GM12878 (cell line): ENCODE data around the gene TAX1BP1.

Experiments used
- CREB1 ChIP-seq: IDR thresholded peaks from 2 replicates; pipeline ENCODE4 v1.6.1; 2012; ENCODE audit warnings: low read depth, mild to moderate bottlenecking, inconsistent platforms
- CTCF ChIP-seq, 3 experiments: IDR thresholded peaks in 2 of 3; conservative IDR thresholded peaks in 1 of 3; 2 replicates each; pipeline ENCODE4 v1.5.1; 2011; ENCODE audit warnings: low read depth in 3 of 3, low read length in 3 of 3, mild to moderate bottlenecking in 3 of 3, control low read depth in 2 of 3, moderate library complexity in 2 of 3, inconsistent platforms in 1 of 3, mixed read lengths in 1 of 3; ENCODE audit not compliant: control insufficient read depth in 2 of 3, insufficient read depth in 1 of 3; ENCODE audit errors: extremely low read depth in 1 of 3
- EP300 ChIP-seq, 2 experiments: fragments of 150-350 bp in 1 of 2; IDR thresholded peaks; 2 replicates each; pipeline ENCODE4 v1.6.1; 2011 to 2012; ENCODE audit warnings: low read depth in 2 of 2, low read length in 2 of 2, borderline replicate concordance in 1 of 2, improper control_type of control experiment in 1 of 2, inconsistent platforms in 1 of 2; ENCODE audit not compliant: control insufficient read depth in 1 of 2
- EZH2 ChIP-seq: IDR thresholded peaks from 2 replicates; pipeline ENCODE4 v1.6.1; 2012; ENCODE audit warnings: low read depth, mild to moderate bottlenecking, control low read depth, inconsistent platforms, low read length, borderline replicate concordance; ENCODE audit not compliant: control insufficient read depth
- KDM1A ChIP-seq: fragments of 200-600 bp; sonication (generic); IDR thresholded peaks from 2 replicates; pipeline ENCODE4 v1.6.1; 2016; ENCODE audit warnings: borderline replicate concordance
- POLR2A ChIP-seq: IDR thresholded peaks from 2 replicates; pipeline ENCODE4 v1.6.1; 2011; ENCODE audit warnings: low read depth, mild to moderate bottlenecking, low read length
- POLR2AphosphoS2 ChIP-seq: IDR thresholded peaks from 2 replicates; pipeline ENCODE4 v1.6.1; 2011; ENCODE audit warnings: low read depth, mild to moderate bottlenecking, low read length, improper control_type of control experiment, moderate library complexity
- RAD21 ChIP-seq: IDR thresholded peaks from 2 replicates; pipeline ENCODE4 v1.6.1; 2011; ENCODE audit warnings: mild to moderate bottlenecking, low read depth, low read length, moderate library complexity; ENCODE audit not compliant: insufficient read depth
- RCOR1 ChIP-seq: conservative IDR thresholded peaks from 2 replicates; pipeline ENCODE4 v1.6.1; 2012; ENCODE audit warnings: low read depth, low read length, improper control_type of control experiment
- SMC3 ChIP-seq: IDR thresholded peaks from 2 replicates; pipeline ENCODE4 v1.6.1; 2011; ENCODE audit warnings: low read length, improper control_type of control experiment, borderline replicate concordance
- YY1 ChIP-seq: IDR thresholded peaks from 2 replicates; pipeline ENCODE4 v1.6.1; 2011; ENCODE audit warnings: low read depth, mild to moderate bottlenecking, low read length
- ZNF24 ChIP-seq: fragments of 450-650 bp; IDR thresholded peaks from 2 replicates; pipeline ENCODE4 v1.6.1; 2017; ENCODE audit warnings: antibody characterized with exemption, mild to moderate bottlenecking
- TF ChIP-seq, protein P1 (sequence below): fragments of 450-650 bp; IDR thresholded peaks from 2 replicates; pipeline ENCODE4 v1.6.1; 2017; ENCODE audit warnings: mild to moderate bottlenecking
- TF ChIP-seq, protein P2 (sequence below): fragments of 450-650 bp; IDR thresholded peaks from 2 replicates; pipeline ENCODE4 v1.6.1; 2016; ENCODE audit warnings: mild to moderate bottlenecking

DNA sequence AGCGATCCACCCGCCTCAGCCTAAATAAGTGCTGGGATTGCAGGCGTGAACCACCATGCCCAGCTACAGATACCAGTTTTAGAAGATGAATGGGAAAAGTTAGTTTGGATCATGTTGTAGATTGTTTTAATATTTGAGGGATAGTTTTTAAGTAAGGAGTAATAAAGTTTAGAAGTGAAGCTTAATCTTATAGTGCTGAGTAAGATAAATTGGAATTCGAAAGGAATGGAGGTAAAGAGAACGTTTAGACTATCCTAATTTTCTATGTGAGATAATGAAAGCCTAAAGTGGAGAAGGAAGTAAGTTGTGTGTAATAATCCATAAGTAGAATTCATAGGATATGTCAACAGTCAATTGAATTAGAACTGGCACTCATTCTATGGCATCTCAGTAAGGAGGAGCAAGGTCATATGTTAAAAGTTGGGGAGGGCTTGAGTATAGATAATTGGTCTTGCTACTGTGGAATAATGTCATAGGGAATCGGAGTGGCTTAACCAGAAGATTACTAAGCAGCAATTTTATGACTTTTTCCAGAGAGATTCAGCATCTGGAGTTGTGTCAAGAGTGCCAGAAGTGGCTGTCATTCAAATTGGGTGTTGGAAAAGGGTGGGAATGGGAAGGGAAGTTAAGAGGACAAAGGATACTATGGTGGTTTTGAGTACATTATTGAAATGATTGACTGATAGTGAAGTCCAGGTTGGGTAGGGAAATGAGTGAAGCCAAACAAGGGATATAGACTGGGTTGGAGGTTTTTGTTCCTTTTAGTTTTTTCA lies 12.1 kb downstream of the TAX1BP1 start:
- TF ChIP-seq RCOR1 (no peak), SMC3 (no peak), KDM1A (no peak), POLR2AphosphoS2 (no peak), RAD21 (no peak), CTCF (IDR thresholded peaks at IDR 0.05 in 2 of 3, conservative IDR thresholded peaks at IDR 0.05 in 1 of 3; ENCODE audit: control insufficient read depth in 2 of 3, extremely low read depth in 1 of 3, insufficient read depth in 1 of 3, low read depth in 3 of 3, low read length in 3 of 3) (no peak), CREB1 (no peak), YY1 (no peak), EZH2 (no peak), ZNF24 (no peak), POLR2A (no peak), EP300 (IDR thresholded peaks at IDR 0.05; ENCODE audit: borderline replicate concordance in 1 of 2, control insufficient read depth in 1 of 2, low read depth in 2 of 2, low read length in 2 of 2) (no peak)
- TF ChIP-seq, protein P1, sequence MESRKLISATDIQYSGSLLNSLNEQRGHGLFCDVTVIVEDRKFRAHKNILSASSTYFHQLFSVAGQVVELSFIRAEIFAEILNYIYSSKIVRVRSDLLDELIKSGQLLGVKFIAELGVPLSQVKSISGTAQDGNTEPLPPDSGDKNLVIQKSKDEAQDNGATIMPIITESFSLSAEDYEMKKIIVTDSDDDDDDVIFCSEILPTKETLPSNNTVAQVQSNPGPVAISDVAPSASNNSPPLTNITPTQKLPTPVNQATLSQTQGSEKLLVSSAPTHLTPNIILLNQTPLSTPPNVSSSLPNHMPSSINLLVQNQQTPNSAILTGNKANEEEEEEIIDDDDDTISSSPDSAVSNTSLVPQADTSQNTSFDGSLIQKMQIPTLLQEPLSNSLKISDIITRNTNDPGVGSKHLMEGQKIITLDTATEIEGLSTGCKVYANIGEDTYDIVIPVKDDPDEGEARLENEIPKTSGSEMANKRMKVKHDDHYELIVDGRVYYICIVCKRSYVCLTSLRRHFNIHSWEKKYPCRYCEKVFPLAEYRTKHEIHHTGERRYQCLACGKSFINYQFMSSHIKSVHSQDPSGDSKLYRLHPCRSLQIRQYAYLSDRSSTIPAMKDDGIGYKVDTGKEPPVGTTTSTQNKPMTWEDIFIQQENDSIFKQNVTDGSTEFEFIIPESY: no peak
- TF ChIP-seq, protein P2, sequence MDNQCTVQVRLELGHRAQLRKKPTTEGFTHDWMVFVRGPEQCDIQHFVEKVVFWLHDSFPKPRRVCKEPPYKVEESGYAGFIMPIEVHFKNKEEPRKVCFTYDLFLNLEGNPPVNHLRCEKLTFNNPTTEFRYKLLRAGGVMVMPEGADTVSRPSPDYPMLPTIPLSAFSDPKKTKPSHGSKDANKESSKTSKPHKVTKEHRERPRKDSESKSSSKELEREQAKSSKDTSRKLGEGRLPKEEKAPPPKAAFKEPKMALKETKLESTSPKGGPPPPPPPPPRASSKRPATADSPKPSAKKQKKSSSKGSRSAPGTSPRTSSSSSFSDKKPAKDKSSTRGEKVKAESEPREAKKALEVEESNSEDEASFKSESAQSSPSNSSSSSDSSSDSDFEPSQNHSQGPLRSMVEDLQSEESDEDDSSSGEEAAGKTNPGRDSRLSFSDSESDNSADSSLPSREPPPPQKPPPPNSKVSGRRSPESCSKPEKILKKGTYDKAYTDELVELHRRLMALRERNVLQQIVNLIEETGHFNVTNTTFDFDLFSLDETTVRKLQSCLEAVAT: no peak
